Measurements from ENCODE around the gene TEX22. TPM values are rescaled to one million over a fixed set of nuclear protein-coding genes. Genes with fewer than 3 reads are reported as not detected.

TEX22 gene
- total and polyA plus RNA-seq, 2 donors (not counting 1 experiment from before 2014, with no cell fraction given) = 0.05 to 0.33 TPM

- H3K36me3 ChIP-seq (ENCODE audit: control insufficient read depth, insufficient read depth, low read length) = peaks cover 6% of the 10 kb centered on the region
- no peaks in the 10 kb centered on the region for H3K27me3 ChIP-seq (ENCODE audit: control insufficient read depth, insufficient read depth, low read length)
- TF ChIP-seq CTCF (conservative IDR thresholded peaks at IDR 0.05 in 1 of 2, IDR thresholded peaks at IDR 0.05 in 1 of 2; ENCODE audit: low read depth in 1 of 2, low read length in 2 of 2) = no peak
- TF ChIP-seq EZH2 (IDR thresholded peaks at IDR 0.05; ENCODE audit: low read length, missing control alignments) = no peak
- H3K79me2 ChIP-seq (ENCODE audit: control insufficient read depth, insufficient read depth, low read length) = peaks cover 41% of the 10 kb centered on the region
- H3K4me1 ChIP-seq (ENCODE audit: control insufficient read depth, extremely low read depth, insufficient read depth, low read length) = no peaks in the 10 kb centered on the region
- no peak overlapping the region for H3K4me3 ChIP-seq (replicated peaks in 1 of 4; ENCODE audit: control extremely low read depth in 1 of 4, insufficient read depth in 1 of 4, low read depth in 3 of 4, low read length in 4 of 4)
- no peak overlapping the region for H3K9ac ChIP-seq (ENCODE audit: insufficient read depth, low read length)
- no peaks in the 10 kb centered on the region for H3K9me3 ChIP-seq (ENCODE audit: control insufficient read depth, insufficient read depth, low read depth, low read length)
- H3K4me2 ChIP-seq (ENCODE audit: extremely low read depth, insufficient read depth, low read length) = no peak overlapping the region
- no peaks in the 10 kb centered on the region for H4K20me1 ChIP-seq (ENCODE audit: control insufficient read depth, extremely low read depth, insufficient read depth, low read length)
- H2AFZ ChIP-seq (ENCODE audit: low read length) = no peak overlapping the region
- no peak overlapping the region for H3K27ac ChIP-seq (ENCODE audit: insufficient read depth, low read length)
- no peak for DNase-seq (ENCODE audit: low read depth in 2 of 2)
Measured at GRCh38 chr14:105439710-105440553, 41.6 kb downstream of the TEX22 start.

- TF ChIP-seq EZH2 (IDR thresholded peaks at IDR 0.05; ENCODE audit: low read length, missing control alignments) (no peak), CTCF (conservative IDR thresholded peaks at IDR 0.05 in 1 of 2, IDR thresholded peaks at IDR 0.05 in 1 of 2; ENCODE audit: low read depth in 1 of 2, low read length in 2 of 2) (no peak)
- DNase-seq (ENCODE audit: low read depth in 2 of 2) = no peak
- Histone ChIP-seq H3K9me3 (ENCODE audit: control insufficient read depth, insufficient read depth, low read depth, low read length) (no peaks in the 10 kb centered on the region), H3K27me3 (ENCODE audit: control insufficient read depth, insufficient read depth, low read length) (no peaks in the 10 kb centered on the region), H3K4me1 (ENCODE audit: control insufficient read depth, extremely low read depth, insufficient read depth, low read length) (no peaks in the 10 kb centered on the region), H3K36me3 (ENCODE audit: control insufficient read depth, insufficient read depth, low read length) (peaks cover 6% of the 10 kb centered on the region), H3K9ac (ENCODE audit: insufficient read depth, low read length) (no peak overlapping the region), H4K20me1 (ENCODE audit: control insufficient read depth, extremely low read depth, insufficient read depth, low read length) (no peaks in the 10 kb centered on the region), H3K4me3 (replicated peaks in 1 of 4; ENCODE audit: control extremely low read depth in 1 of 4, insufficient read depth in 1 of 4, low read depth in 3 of 4, low read length in 4 of 4) (no peak overlapping the region), H3K27ac (ENCODE audit: insufficient read depth, low read length) (no peak overlapping the region), H3K4me2 (ENCODE audit: extremely low read depth, insufficient read depth, low read length) (no peak overlapping the region), H2AFZ (ENCODE audit: low read length) (no peak overlapping the region), H3K79me2 (ENCODE audit: control insufficient read depth, insufficient read depth, low read length) (peaks cover 35% of the 10 kb centered on the region)
Measured at GRCh38 chr14:105440554-105440900, 42.2 kb downstream of the TEX22 start.

GRCh38 chr14:105440992-105441391 is 42.7 kb downstream of the TEX22 start:
- Histone ChIP-seq H3K27ac (ENCODE audit: insufficient read depth, low read length) (no peak overlapping the region), H3K27me3 (ENCODE audit: control insufficient read depth, insufficient read depth, low read length) (no peaks in the 10 kb centered on the region), H3K36me3 (ENCODE audit: control insufficient read depth, insufficient read depth, low read length) (peaks cover 6% of the 10 kb centered on the region), H3K4me1 (ENCODE audit: control insufficient read depth, extremely low read depth, insufficient read depth, low read length) (no peaks in the 10 kb centered on the region), H3K79me2 (ENCODE audit: control insufficient read depth, insufficient read depth, low read length) (peaks cover 32% of the 10 kb centered on the region), H3K9ac (ENCODE audit: insufficient read depth, low read length) (no peak overlapping the region), H3K4me3 (replicated peaks in 1 of 4; ENCODE audit: control extremely low read depth in 1 of 4, insufficient read depth in 1 of 4, low read depth in 3 of 4, low read length in 4 of 4) (no peak overlapping the region), H3K4me2 (ENCODE audit: extremely low read depth, insufficient read depth, low read length) (no peak overlapping the region), H4K20me1 (ENCODE audit: control insufficient read depth, extremely low read depth, insufficient read depth, low read length) (no peaks in the 10 kb centered on the region), H3K9me3 (ENCODE audit: control insufficient read depth, insufficient read depth, low read depth, low read length) (no peaks in the 10 kb centered on the region), H2AFZ (ENCODE audit: low read length) (no peak overlapping the region)
- TF ChIP-seq EZH2 (IDR thresholded peaks at IDR 0.05; ENCODE audit: low read length, missing control alignments) (no peak), CTCF (conservative IDR thresholded peaks at IDR 0.05 in 1 of 2, IDR thresholded peaks at IDR 0.05 in 1 of 2; ENCODE audit: low read depth in 1 of 2, low read length in 2 of 2) (no peak)
- DNase-seq (ENCODE audit: low read depth in 2 of 2) = no peak

Measured in fibroblast of lung (primary cell).